Liver (tissue), 9 donors: ENCODE data around the gene TECR. TPM values are rescaled to one million over a fixed set of nuclear protein-coding genes. Genes with fewer than 3 reads are reported as not detected.

ENCODE experiments used
- DNase-seq: peaks from one replicate; pipeline ENCODE4 v3.0.0-alpha.2; 2017; ENCODE audit warnings: low spot score
- H3K27ac ChIP-seq, 2 donors: one replicate each; pipeline ENCODE4 v1.7.0; 2013; ENCODE audit warnings: inconsistent platforms in 2 of 2, low read length in 2 of 2, control low read depth in 1 of 2, low read depth in 1 of 2, mild to moderate bottlenecking in 1 of 2
- H3K27me3 ChIP-seq, 4 donors: one replicate each; pipeline versions ENCODE4 v1.6.1 to v1.7.0; 2013; ENCODE audit warnings: low read length in 3 of 4, inconsistent platforms in 1 of 4, mild to moderate bottlenecking in 1 of 4, moderate library complexity in 1 of 4; ENCODE audit not compliant: control insufficient read depth in 4 of 4, insufficient read depth in 4 of 4
- H3K36me3 ChIP-seq, 4 donors: one replicate each; pipeline versions ENCODE4 v1.6.1 to v1.7.0; 2013; ENCODE audit warnings: low read length in 3 of 4, mild to moderate bottlenecking in 3 of 4, low read depth in 1 of 4, moderate library complexity in 1 of 4; ENCODE audit not compliant: control insufficient read depth in 4 of 4, insufficient read depth in 3 of 4
- H3K4me1 ChIP-seq, 4 donors: one replicate each; pipeline versions ENCODE4 v1.6.1 to v1.7.0; 2013; ENCODE audit warnings: low read length in 3 of 4, mild to moderate bottlenecking in 3 of 4, moderate library complexity in 1 of 4; ENCODE audit not compliant: control insufficient read depth in 4 of 4, insufficient read depth in 4 of 4
- H3K4me3 ChIP-seq, 3 donors: one replicate each; pipeline versions ENCODE4 v1.6.1 to v1.7.0; 2013; ENCODE audit warnings: low read length in 3 of 3, control low read depth in 1 of 3, low read depth in 1 of 3, mild to moderate bottlenecking in 1 of 3
- H3K9ac ChIP-seq, 2 donors: one replicate each; pipeline ENCODE4 v1.7.0; 2013; ENCODE audit warnings: low read length in 2 of 2, mild to moderate bottlenecking in 2 of 2, moderate library complexity in 2 of 2, control low read depth in 1 of 2, low read depth in 1 of 2
- H3K9me3 ChIP-seq, 4 donors: one replicate each; pipeline versions ENCODE4 v1.6.1 to v1.7.0; 2013; ENCODE audit warnings: low read length in 3 of 4; ENCODE audit not compliant: control insufficient read depth in 4 of 4
- EGR1 ChIP-seq, 2 donors: IDR thresholded peaks; 2 replicates each; pipeline ENCODE4 v1.6.1; 2016 to 2018; ENCODE audit warnings: antibody characterized with exemption in 2 of 2, low read depth in 2 of 2
- FOXA1 ChIP-seq: IDR thresholded peaks from 2 replicates; pipeline ENCODE4 v1.6.1; 2016; ENCODE audit warnings: antibody characterized with exemption
- FOXA2 ChIP-seq: IDR thresholded peaks from 2 replicates; pipeline ENCODE4 v1.6.1; 2016; ENCODE audit warnings: antibody characterized with exemption
- GABPA ChIP-seq, 2 donors: IDR thresholded peaks in 1 of 2; conservative IDR thresholded peaks in 1 of 2; 2 replicates each; pipeline ENCODE4 v1.6.1; 2016; ENCODE audit warnings: antibody characterized with exemption in 2 of 2, mild to moderate bottlenecking in 1 of 2, moderate library complexity in 1 of 2
- HNF4A ChIP-seq, 2 donors: conservative IDR thresholded peaks; 2 replicates each; pipeline ENCODE4 v1.6.1; 2016; ENCODE audit warnings: antibody characterized with exemption in 2 of 2, mild to moderate bottlenecking in 2 of 2
- HNF4G ChIP-seq: IDR thresholded peaks from 2 replicates; pipeline ENCODE4 v1.6.1; 2016; ENCODE audit warnings: antibody characterized with exemption
- NR2F2 ChIP-seq: IDR thresholded peaks from 2 replicates; pipeline ENCODE4 v1.6.1; 2016; ENCODE audit warnings: antibody characterized with exemption
- RAD21 ChIP-seq, 2 donors: IDR thresholded peaks; 2 replicates each; pipeline ENCODE4 v1.6.1; 2016; ENCODE audit warnings: antibody characterized with exemption in 2 of 2, mild to moderate bottlenecking in 2 of 2
- RXRA ChIP-seq, 2 donors: IDR thresholded peaks; 2 replicates each; pipeline ENCODE4 v1.6.1; 2017 to 2018; ENCODE audit warnings: antibody characterized with exemption in 2 of 2, mild to moderate bottlenecking in 1 of 2
- TAF1 ChIP-seq: conservative IDR thresholded peaks from 2 replicates; pipeline ENCODE4 v1.6.1; 2016; ENCODE audit warnings: antibody characterized with exemption, mild to moderate bottlenecking
- YY1 ChIP-seq: IDR thresholded peaks from 2 replicates; pipeline ENCODE4 v1.6.1; 2016; ENCODE audit warnings: antibody characterized with exemption, mild to moderate bottlenecking
- WGBS: extraction: QIAGEN DNeasy Blood & Tissue Kit; methylation state at CpG from one replicate; pipeline ENCODE4 v1.1.7; 2013; 5-methylcytosine and 5-hydroxymethylcytosine counted together
- polyA plus RNA-seq, 2 donors: library from polyadenylated mRNA; stranded (reverse) in 1 of 2; unstranded in 1 of 2; fragments of 200-250 nt in 1 of 2; fragments of >200 nt in 1 of 2; fragmentation: Nextera tagmentation in 1 of 2; extraction: Ambion mirVana in 1 of 2; gene quantifications; one replicate each; pipeline versions ENCODE4 v1.2.1 to v1.2.3, GENCODE V29; 2013 to 2015
- total RNA-seq, 2 donors: library from RNA; depleted of rRNA; stranded (reverse); fragments of >200 nt; gene quantifications; one replicate each; pipeline ENCODE4 v1.2.3, GENCODE V29; 2014
- TF ChIP-seq, protein P1 (sequence below): fragments of 150-350 bp; IDR thresholded peaks from 2 replicates; pipeline ENCODE4 v1.5.1; 2017; ENCODE audit warnings: improper control_type of control experiment, low read depth, low read length; ENCODE audit not compliant: missing input control
- TF ChIP-seq, protein P2 (sequence below): IDR thresholded peaks from 2 replicates; pipeline ENCODE4 v1.6.1; 2016; ENCODE audit warnings: antibody characterized with exemption, mild to moderate bottlenecking
- donor health status: healthy.
- donor health status: healthy.
- donor health status: healthy.
- donor health status: healthy.
- donor health status: healthy.

The TECR gene
- total and polyA plus RNA-seq, 4 donors = 26.4 to 157 (median 60.8) TPM

DNA sequence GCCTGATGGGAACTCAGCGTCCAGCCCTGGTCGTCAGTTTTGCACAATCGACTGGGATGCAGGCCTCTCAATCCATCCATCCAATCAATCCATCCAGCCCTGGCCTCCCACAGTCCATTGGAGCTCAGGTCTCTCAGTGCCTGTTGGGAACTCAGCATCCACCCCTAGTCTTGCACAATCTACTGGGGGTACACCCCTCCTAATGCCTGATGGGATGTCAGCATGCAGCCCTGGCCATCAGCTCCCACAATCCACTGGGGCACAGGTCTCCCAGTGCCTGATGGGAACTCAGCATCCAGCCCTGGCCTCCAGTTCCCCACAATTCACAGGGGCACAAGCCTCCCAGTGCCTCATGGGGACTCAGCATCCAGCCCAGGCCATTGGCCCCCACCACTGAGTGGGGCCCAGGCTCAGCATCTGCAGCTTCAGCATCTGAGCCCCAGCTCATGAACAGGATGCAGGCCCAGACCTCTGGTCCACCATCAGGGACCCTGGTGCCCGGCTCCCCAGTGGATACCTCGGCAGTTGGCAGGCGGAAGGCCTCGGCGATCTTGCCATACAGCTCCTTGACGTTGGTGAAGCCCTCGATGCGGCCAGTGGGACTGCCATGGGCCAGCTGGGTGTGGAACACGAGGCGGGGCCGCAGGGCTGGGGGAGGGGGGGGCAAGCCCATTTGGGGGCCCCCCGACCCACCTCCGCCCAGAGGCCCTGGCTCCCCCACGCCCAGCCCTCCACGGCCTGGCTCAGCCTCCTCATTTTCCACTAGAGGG, 47.0 kb upstream of the TECR start:
- Histone ChIP-seq H3K27me3 (no peaks in the 10 kb centered on the region), H3K9me3 (no peaks in the 10 kb centered on the region), H3K27ac (no peak overlapping the region), H3K4me1 (no peaks in the 10 kb centered on the region), H3K36me3 (peaks cover 3 to 16% (median 5%) of the 10 kb centered on the region in 4 donors), H3K9ac (no peak overlapping the region), H3K4me3 (no peak overlapping the region)
- WGBS = 96% methylated on average over 18 of the region's 18 CpGs
- no peak for TF ChIP-seq RAD21 (IDR thresholded peaks at IDR 0.05)
- no peak for DNase-seq

DNA sequence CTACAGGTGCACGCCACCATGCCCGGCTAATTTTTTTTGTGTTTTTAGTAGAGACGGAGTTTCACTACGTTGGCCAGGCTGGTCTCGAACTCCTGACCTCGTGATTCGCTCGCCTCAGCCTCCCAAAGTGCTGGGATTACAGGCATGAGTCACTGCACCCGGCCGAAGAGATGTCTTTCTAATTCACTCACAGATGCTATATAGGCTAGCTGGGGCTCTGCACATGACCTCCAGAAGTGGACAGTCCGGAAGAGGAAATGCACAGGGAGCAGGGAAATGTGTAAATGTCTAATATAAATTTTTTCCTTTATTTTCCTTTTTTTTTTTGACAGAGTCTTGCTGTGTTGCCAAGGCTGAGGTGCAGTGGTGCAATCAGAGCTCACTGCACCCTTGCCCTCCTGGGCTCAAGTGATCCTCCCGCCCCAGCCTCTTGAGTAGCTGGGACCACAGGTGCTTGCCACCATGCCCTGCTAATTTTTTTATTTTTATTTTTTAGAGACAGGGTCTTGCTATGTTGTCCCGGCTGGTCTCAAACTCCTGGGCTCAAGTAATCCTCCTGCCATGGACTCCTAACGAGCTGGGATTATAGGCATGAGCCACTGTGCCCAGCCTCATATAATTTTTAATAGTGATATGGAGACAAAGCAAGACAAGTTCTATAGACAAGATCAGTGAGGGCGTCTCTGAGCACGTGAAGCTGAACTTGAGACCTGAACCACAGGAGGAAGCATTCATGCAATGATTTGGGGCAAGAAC, 41.8 kb upstream of the TECR start:
- DNase-seq = no peak
- no peak overlapping the region for H3K9ac ChIP-seq
- H3K36me3 ChIP-seq = peaks cover 2 to 8% (median 5%) of the 10 kb centered on the region in 4 donors
- no peak for TF ChIP-seq FOXA2
- TF ChIP-seq TAF1 = no peak
- no peak for TF ChIP-seq EGR1 (IDR thresholded peaks at IDR 0.05; ENCODE audit: low read depth in 2 of 2)
- no peak for TF ChIP-seq HNF4A (conservative IDR thresholded peaks at IDR 0.05)
- TF ChIP-seq HNF4G = no peak
- TF ChIP-seq, protein P1, sequence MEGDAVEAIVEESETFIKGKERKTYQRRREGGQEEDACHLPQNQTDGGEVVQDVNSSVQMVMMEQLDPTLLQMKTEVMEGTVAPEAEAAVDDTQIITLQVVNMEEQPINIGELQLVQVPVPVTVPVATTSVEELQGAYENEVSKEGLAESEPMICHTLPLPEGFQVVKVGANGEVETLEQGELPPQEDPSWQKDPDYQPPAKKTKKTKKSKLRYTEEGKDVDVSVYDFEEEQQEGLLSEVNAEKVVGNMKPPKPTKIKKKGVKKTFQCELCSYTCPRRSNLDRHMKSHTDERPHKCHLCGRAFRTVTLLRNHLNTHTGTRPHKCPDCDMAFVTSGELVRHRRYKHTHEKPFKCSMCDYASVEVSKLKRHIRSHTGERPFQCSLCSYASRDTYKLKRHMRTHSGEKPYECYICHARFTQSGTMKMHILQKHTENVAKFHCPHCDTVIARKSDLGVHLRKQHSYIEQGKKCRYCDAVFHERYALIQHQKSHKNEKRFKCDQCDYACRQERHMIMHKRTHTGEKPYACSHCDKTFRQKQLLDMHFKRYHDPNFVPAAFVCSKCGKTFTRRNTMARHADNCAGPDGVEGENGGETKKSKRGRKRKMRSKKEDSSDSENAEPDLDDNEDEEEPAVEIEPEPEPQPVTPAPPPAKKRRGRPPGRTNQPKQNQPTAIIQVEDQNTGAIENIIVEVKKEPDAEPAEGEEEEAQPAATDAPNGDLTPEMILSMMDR = no peak
- TF ChIP-seq RXRA (IDR thresholded peaks at IDR 0.05) = no peak
- TF ChIP-seq FOXA1 = no peak
- no peaks in the 10 kb centered on the region for H3K4me1 ChIP-seq
- H3K4me3 ChIP-seq = no peak overlapping the region
- no peaks in the 10 kb centered on the region for H3K9me3 ChIP-seq
- H3K27me3 ChIP-seq = no peaks in the 10 kb centered on the region
- no peak overlapping the region for H3K27ac ChIP-seq
- WGBS = 95% methylated on average over 16 of the region's 16 CpGs

DNA sequence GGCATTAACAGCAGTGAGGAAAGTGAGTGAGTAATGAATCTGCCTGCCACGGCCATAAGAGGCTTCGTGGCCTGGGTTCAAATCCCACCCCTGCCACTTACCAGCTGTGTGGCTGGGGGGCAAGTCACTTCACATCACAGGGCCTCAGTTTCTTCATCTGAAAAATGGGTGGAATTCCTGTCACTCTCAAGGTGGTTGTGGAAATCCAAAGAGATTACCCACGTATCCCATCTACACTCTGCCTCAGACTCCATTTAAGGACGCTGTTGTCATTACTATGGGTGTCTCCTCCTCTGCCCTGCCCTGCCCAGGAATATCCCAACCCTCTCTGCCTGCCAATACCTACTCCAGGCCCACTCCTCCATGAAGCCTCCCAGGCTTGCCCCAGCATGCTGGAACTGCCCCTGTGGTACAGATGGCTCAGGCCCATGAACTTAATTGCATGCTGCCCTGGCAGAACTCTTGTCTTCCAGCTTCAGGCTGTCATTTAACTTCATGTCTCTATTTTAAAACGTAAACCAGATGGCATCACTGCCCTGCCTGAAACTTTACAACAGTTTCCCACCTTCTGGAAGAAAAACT, 36.5 kb upstream of the TECR start:
- Histone ChIP-seq H3K36me3 (peaks cover 2 to 8% (median 5%) of the 10 kb centered on the region in 4 donors), H3K9ac (no peak overlapping the region), H3K27me3 (no peaks in the 10 kb centered on the region), H3K4me3 (no peak overlapping the region), H3K27ac (no peak overlapping the region), H3K9me3 (no peaks in the 10 kb centered on the region), H3K4me1 (peaks cover 2 to 26% (median 19%) of the 10 kb centered on the region in 4 donors)
- WGBS = 93% methylated on average over 5 of the region's 5 CpGs
- DNase-seq = no peak
- TF ChIP-seq GABPA (IDR thresholded peaks at IDR 0.05 in 1 of 2, conservative IDR thresholded peaks at IDR 0.05 in 1 of 2) = no peak
- no peak for TF ChIP-seq EGR1 (IDR thresholded peaks at IDR 0.05; ENCODE audit: low read depth in 2 of 2)
- no peak for TF ChIP-seq YY1
- no peak for TF ChIP-seq NR2F2
- TF ChIP-seq FOXA1 = no peak
- TF ChIP-seq, protein P2, sequence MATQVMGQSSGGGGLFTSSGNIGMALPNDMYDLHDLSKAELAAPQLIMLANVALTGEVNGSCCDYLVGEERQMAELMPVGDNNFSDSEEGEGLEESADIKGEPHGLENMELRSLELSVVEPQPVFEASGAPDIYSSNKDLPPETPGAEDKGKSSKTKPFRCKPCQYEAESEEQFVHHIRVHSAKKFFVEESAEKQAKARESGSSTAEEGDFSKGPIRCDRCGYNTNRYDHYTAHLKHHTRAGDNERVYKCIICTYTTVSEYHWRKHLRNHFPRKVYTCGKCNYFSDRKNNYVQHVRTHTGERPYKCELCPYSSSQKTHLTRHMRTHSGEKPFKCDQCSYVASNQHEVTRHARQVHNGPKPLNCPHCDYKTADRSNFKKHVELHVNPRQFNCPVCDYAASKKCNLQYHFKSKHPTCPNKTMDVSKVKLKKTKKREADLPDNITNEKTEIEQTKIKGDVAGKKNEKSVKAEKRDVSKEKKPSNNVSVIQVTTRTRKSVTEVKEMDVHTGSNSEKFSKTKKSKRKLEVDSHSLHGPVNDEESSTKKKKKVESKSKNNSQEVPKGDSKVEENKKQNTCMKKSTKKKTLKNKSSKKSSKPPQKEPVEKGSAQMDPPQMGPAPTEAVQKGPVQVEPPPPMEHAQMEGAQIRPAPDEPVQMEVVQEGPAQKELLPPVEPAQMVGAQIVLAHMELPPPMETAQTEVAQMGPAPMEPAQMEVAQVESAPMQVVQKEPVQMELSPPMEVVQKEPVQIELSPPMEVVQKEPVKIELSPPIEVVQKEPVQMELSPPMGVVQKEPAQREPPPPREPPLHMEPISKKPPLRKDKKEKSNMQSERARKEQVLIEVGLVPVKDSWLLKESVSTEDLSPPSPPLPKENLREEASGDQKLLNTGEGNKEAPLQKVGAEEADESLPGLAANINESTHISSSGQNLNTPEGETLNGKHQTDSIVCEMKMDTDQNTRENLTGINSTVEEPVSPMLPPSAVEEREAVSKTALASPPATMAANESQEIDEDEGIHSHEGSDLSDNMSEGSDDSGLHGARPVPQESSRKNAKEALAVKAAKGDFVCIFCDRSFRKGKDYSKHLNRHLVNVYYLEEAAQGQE = no peak
- no peak for TF ChIP-seq HNF4G
- TF ChIP-seq HNF4A (conservative IDR thresholded peaks at IDR 0.05) = no peak
- TF ChIP-seq, protein P1 = no peak
- TF ChIP-seq RXRA (IDR thresholded peaks at IDR 0.05) = no peak
